LNCaP clone FGC (cell line): ENCODE results near the gene KIAA1217.

Experiments
- DNase-seq: peaks from one replicate; pipeline ENCODE4 v3.0.0-alpha.2; 2011; ENCODE audit warnings: low read depth
- H3K4me3 ChIP-seq: 2 replicates; pipeline ENCODE4 v1.5.1; 2011; ENCODE audit warnings: mild to moderate bottlenecking, low read depth, low read length, control low read depth
- TF ChIP-seq, protein P1 (sequence below): IDR thresholded peaks from 2 replicates; pipeline ENCODE4 v1.5.1; 2012; ENCODE audit warnings: mild to moderate bottlenecking; ENCODE audit not compliant: control insufficient read depth, insufficient read depth; ENCODE audit errors: extremely low read depth

Gene KIAA1217

DNA sequence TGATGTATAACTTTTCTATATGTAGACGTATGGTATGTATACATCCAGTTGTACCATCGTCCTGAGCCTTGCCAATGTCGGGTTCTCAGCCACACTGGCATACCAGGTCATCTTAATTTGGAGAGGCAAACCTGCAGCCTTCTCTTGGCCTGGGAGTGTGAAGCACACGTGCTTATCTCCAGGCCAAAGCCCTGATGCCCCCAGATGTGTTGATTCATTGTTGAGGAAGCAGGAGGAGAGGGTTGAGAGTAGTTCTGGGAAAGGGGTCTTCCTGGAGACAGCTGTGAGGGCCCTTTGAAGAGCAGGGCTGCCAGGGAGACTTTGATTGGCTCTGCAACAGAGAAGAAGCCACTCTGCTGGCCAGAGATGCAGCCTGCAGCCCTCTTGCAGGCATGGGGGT is 359.1 kb downstream of the KIAA1217 start:
- TF ChIP-seq, protein P1, sequence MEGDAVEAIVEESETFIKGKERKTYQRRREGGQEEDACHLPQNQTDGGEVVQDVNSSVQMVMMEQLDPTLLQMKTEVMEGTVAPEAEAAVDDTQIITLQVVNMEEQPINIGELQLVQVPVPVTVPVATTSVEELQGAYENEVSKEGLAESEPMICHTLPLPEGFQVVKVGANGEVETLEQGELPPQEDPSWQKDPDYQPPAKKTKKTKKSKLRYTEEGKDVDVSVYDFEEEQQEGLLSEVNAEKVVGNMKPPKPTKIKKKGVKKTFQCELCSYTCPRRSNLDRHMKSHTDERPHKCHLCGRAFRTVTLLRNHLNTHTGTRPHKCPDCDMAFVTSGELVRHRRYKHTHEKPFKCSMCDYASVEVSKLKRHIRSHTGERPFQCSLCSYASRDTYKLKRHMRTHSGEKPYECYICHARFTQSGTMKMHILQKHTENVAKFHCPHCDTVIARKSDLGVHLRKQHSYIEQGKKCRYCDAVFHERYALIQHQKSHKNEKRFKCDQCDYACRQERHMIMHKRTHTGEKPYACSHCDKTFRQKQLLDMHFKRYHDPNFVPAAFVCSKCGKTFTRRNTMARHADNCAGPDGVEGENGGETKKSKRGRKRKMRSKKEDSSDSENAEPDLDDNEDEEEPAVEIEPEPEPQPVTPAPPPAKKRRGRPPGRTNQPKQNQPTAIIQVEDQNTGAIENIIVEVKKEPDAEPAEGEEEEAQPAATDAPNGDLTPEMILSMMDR = no peak
- no peak overlapping the region for H3K4me3 ChIP-seq
- DNase-seq = no peak

DNA sequence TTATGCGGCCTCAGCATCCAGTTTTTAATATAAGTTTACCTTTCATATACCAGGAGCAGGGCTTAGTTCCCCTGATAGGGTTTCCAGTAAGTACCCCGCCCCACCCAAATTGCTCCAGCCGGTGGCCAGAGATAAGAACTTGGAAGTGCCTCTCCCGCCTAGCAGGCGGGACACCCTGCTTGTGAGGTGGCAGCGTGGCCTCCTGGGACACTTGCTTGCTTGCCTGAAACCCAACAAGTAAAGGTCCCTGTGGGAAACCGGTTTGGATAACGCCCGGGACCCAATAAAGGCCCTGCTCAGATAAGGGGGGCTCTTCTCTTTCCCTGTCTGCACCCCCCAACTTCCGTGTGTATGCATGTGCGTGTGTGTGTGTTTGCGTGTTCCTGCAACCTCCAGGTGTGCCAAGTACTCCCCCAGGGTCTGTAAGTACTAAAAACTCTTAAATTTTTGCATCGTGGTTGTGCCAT is 360.4 kb downstream of the KIAA1217 start:
- TF ChIP-seq, protein P1 = no peak
- DNase-seq = no peak

DNA sequence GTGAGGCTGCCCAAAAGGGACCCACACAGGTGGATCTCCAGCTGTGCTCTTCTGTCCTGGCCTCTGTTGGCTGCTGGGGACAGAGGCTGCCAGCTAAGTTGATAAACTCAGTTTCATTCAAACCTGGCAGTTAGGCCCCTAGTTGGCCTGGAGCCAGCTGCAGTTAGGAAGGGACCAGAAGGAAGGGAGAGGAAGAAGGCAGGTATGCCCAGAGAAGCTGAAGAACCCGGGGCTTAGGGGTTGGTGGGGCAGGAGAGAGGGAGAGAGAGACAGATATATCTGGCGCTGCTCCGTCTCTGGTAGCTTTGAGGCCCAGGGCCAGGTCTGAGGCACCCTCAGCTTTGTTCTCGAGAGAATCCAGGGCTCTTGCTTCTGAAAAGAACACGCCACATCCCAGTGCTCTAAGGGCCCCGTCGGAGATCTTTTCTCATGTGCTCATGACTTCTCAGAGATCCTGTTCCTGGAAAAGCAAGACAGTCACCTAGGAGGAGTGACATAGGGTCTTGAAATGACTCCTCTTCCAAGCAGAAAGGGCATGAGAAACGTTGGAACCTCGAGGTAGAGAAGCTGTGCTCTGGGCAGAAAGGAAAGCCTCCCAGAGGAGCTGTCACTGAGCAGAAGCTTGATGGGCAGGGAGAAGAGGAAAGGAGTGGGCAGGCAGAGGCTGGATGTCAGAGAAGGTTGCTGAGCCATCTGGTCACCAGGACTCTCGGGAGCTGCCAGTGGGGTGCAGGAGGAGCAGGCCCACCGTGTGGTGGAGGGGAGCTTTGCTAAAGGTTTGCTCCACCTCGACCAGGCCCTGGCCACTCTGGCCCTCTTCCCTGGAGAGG is 361.1 kb downstream of the KIAA1217 start:
- H3K4me3 ChIP-seq = no peak overlapping the region
- TF ChIP-seq, protein P1 = no peak

More for the DNA sequence above, 360.4 kb downstream of the KIAA1217 start:
- no peak overlapping the region for H3K4me3 ChIP-seq

DNA sequence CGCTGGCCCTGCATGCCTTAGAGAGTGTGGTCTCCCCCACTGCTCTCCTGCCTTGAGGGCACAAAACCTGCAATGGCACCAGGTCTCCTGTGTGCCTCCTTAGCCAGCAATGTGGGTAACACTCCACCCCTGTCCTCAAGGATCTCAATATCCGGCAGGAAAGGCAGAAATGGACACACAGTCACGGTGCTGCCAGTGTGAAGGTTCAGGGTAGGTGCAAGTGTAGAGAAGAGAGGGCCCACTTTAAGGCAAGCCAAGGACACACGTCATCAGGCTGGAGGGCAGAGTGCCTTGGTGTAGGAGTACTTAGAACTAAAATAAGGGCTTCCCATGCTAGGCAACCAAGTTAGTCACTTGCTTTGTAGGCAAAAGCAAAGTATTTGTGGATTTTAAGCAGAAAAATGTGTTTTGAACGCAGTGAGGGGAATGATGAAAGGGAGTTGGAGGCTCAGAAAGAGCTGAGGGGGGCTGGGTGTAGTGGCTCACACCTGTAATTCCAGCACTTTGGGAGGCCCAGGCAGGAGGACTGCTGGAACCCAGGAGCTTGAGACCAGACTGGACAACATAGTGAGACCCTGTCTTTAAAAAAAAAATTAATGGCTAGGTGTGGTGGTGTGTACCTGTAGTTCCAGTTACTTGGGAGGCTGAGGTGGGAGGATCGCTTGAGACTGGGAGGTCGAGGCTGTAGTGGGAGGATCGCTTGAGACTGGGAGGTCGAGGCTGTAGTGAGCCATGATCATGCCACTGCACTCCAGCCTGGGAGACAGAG is 361.9 kb downstream of the KIAA1217 start:
- no peak overlapping the region for H3K4me3 ChIP-seq
- no peak for DNase-seq
- TF ChIP-seq, protein P1 = no peak

More for the DNA sequence above, 361.1 kb downstream of the KIAA1217 start:
- no peak for DNase-seq

DNA sequence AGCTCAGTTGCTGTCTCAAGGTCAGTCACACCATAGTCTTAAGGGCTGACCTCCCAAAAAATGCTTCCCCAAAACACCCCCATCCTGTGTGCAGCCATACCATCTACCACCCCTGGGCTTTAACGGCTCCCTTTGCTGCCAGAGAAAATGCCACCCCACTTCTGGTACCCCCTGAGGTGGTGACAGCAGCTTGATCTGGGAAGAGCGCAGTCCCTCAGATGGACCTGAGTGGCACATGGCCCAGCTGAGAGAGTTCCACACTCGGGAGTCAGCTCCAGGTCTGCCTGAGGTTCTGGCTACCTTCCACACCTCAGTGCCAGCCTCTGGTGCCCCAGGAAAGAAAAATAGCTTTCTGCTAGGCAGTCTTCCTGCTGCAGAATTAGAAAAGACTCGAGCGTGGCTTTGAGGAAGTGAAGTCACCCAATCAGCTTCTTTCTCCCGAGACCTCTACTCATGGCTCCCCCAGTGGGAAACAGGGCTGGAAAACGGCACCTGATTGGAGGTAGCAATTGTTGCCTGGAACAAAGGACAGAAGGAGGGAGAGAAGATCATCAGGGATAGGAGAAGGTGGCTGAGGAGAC is 363.0 kb downstream of the KIAA1217 start:
- DNase-seq = no peak
- H3K4me3 ChIP-seq = no peak overlapping the region
- TF ChIP-seq, protein P1 = no peak

DNA sequence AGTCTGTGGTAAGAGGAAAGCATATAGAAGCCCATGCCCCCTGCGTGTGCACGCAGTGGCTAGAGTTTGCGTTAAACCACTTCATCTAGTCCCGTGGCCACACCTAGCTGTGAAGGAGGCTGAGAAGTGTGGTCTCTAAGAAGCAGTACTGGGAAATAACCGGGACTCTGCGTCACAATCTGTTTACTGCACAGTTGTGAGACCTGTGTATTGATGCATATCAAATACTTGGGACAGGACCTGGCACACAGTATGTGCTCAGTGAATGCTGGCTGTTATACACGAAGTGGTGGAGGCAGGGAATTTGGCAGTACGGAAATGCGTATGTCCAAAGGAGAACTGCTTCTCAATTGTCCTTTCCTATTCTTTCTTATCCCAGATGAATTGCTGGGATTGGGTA is 365.2 kb downstream of the KIAA1217 start:
- H3K4me3 ChIP-seq = no peak overlapping the region
- no peak for DNase-seq
- TF ChIP-seq, protein P1 = no peak
